Left renal pelvis (tissue), 4 donors: ENCODE data around the gene MORC1. TPM values are rescaled to one million over a fixed set of nuclear protein-coding genes. Genes with fewer than 3 reads are reported as not detected.

Experiments
- DNase-seq, 4 donors: peaks; one replicate each; pipeline ENCODE4 v3.0.0-alpha.2; 2013; ENCODE audit warnings: low read depth in 4 of 4, low spot score in 3 of 4
- polyA plus RNA-seq, 4 donors: library from polyadenylated mRNA; unstranded; fragments of 120-200 nt; gene quantifications; one replicate each; pipeline ENCODE4 v1.2.1, GENCODE V29; 2013; ENCODE audit not compliant: insufficient read length in 4 of 4

MORC1 gene
- polyA plus RNA-seq, 4 donors: 0.20 to 0.83 (median 0.59) TPM

GRCh38 chr3:109033000-109033660 is 84.8 kb downstream of the MORC1 start:
- DNase-seq: no peak

- no peak for DNase-seq
These were observed 89.2 kb downstream of the MORC1 start for GRCh38 chr3:109028753-109029152.

- DNase-seq: no peak
These were observed 91.1 kb downstream of the MORC1 start for GRCh38 chr3:109026821-109027220.

GRCh38 chr3:109025896-109026295 is 92.0 kb downstream of the MORC1 start:
- no peak for DNase-seq

- peak; percentile 27 to 39 (median 30) for DNase-seq
These were observed 94.2 kb downstream of the MORC1 start for GRCh38 chr3:109023656-109024254.

GRCh38 chr3:109023167-109023566 is 94.8 kb downstream of the MORC1 start:
- no peak for DNase-seq

GRCh38 chr3:109021556-109021955 is 96.4 kb downstream of the MORC1 start:
- no peak for DNase-seq

- DNase-seq: no peak
These were observed 99.1 kb downstream of the MORC1 start for GRCh38 chr3:109018828-109019227.

- DNase-seq: no peak
These were observed 112.5 kb downstream of the MORC1 start for GRCh38 chr3:109005443-109005842.

- DNase-seq: peak in 2 of 4 donors; percentile 10 to 12
These were observed 119.5 kb downstream of the MORC1 start for GRCh38 chr3:108998436-108998835.

GRCh38 chr3:108985844-108986243 is 132.1 kb downstream of the MORC1 start:
- DNase-seq: no peak

- DNase-seq: no peak
These were observed 134.9 kb downstream of the MORC1 start for GRCh38 chr3:108983051-108983450.

- DNase-seq: no peak
These were observed 141.9 kb downstream of the MORC1 start for GRCh38 chr3:108976058-108976457.

GRCh38 chr3:108973019-108973418 is 144.9 kb downstream of the MORC1 start:
- DNase-seq: no peak

- DNase-seq: no peak
These were observed 145.5 kb downstream of the MORC1 start for GRCh38 chr3:108972482-108972881.

GRCh38 chr3:108970561-108970960 is 147.4 kb downstream of the MORC1 start:
- DNase-seq: no peak

- DNase-seq: no peak
These were observed 151.2 kb downstream of the MORC1 start for GRCh38 chr3:108966773-108967172.

- no peak for DNase-seq
These were observed 158.9 kb downstream of the MORC1 start for GRCh38 chr3:108959017-108959416.

GRCh38 chr3:108953700-108954099 is 164.2 kb downstream of the MORC1 start, which contains the start of gene GUCA1C:
TSS of gene GUCA1C (minus strand) at chr3:108953879. CDS start at chr3:108953762, 117 bp downstream.
- no peak for DNase-seq

GRCh38 chr3:108953210-108953609 is 164.7 kb downstream of the MORC1 start:
- DNase-seq: no peak

GRCh38 chr3:108951820-108952501 is 166.0 kb downstream of the MORC1 start:
- DNase-seq: no peak

- no peak for DNase-seq
These were observed 170.1 kb downstream of the MORC1 start for GRCh38 chr3:108947855-108948254.
